RWPE2 (cell line): ENCODE results near the gene BORCS6.

Experiments used
- ATAC-seq: fragments of 200-7000 bp; cut with Tn5 transposase; 3 replicates; pipeline ENCODE4 v1.9.1; 2021; ENCODE audit warnings: low read depth
- DNase-seq: peaks from one replicate; pipeline ENCODE4 v3.0.0-alpha.2; 2020; ENCODE audit warnings: low spot score
- H3K27ac ChIP-seq: fragments of 450-650 bp; 2 replicates; pipeline ENCODE4 v1.5.1; 2017; ENCODE audit warnings: mild to moderate bottlenecking; ENCODE audit not compliant: poor library complexity, severe bottlenecking
- H3K27me3 ChIP-seq: fragments of 250-450 bp; sonication (Bioruptor Pico); 2 replicates; pipeline ENCODE4 v1.5.1; 2021; ENCODE audit warnings: mild to moderate bottlenecking, moderate library complexity; ENCODE audit not compliant: insufficient read depth, poor library complexity, severe bottlenecking
- H3K36me3 ChIP-seq: fragments of 250-450 bp; sonication (Bioruptor Pico); 2 replicates; pipeline ENCODE4 v1.5.1; 2020; ENCODE audit warnings: low read depth, mild to moderate bottlenecking, moderate library complexity
- H3K4me1 ChIP-seq: fragments of 250-450 bp; sonication (Bioruptor Pico); 2 replicates; pipeline ENCODE4 v1.5.1; 2021; ENCODE audit warnings: mild to moderate bottlenecking, moderate library complexity; ENCODE audit not compliant: insufficient read depth, poor library complexity, severe bottlenecking
- H3K4me3 ChIP-seq: fragments of 250-450 bp; sonication (Bioruptor Pico); 2 replicates; pipeline ENCODE4 v1.5.1; 2021; ENCODE audit warnings: mild to moderate bottlenecking, moderate library complexity; ENCODE audit not compliant: severe bottlenecking
- H3K9me3 ChIP-seq: fragments of 250-450 bp; sonication (Bioruptor Pico); 2 replicates; pipeline ENCODE4 v1.5.1; 2021; ENCODE audit warnings: mild to moderate bottlenecking, moderate library complexity; ENCODE audit not compliant: severe bottlenecking
- CTCF ChIP-seq: fragments of 450-650 bp; IDR thresholded peaks from one replicate; pipeline ENCODE4 v1.5.1; 2017; ENCODE audit warnings: mild to moderate bottlenecking, moderate library complexity; ENCODE audit not compliant: poor library complexity, severe bottlenecking

Gene BORCS6

GRCh38 chr17:8158267-8159031 is 31.5 kb downstream of the BORCS6 start:
- no peaks in the 10 kb centered on the region for H3K27me3 ChIP-seq
- peak; percentile 87 for TF ChIP-seq CTCF
- peaks cover 51% of the 10 kb centered on the region for H3K36me3 ChIP-seq
- peaks cover 14% of the 10 kb centered on the region for H3K4me1 ChIP-seq
- ATAC-seq = peak; percentile 18; the same call in 1 of the 3 replicates
- DNase-seq = no peak
- H3K4me3 ChIP-seq = no peak overlapping the region
- H3K27ac ChIP-seq = no peak overlapping the region
- H3K9me3 ChIP-seq = no peaks in the 10 kb centered on the region

GRCh38 chr17:8156246-8156992 is 33.6 kb downstream of the BORCS6 start:
- peaks cover 18% of the 10 kb centered on the region for H3K4me1 ChIP-seq
- peak overlapping the region; percentile 98 for H3K27ac ChIP-seq
- H3K27me3 ChIP-seq = no peaks in the 10 kb centered on the region
- DNase-seq (peak; percentile 100), ATAC-seq (peak; percentile 59)
- peaks cover 63% of the 10 kb centered on the region for H3K36me3 ChIP-seq
- no peaks in the 10 kb centered on the region for H3K9me3 ChIP-seq
- peak; percentile 13 for TF ChIP-seq CTCF
- H3K4me3 ChIP-seq = peak overlapping the region; percentile 82

GRCh38 chr17:8155996-8156245 is 34.1 kb downstream of the BORCS6 start:
- H3K27ac ChIP-seq = peak overlapping the region; percentile 98
- H3K36me3 ChIP-seq = peaks cover 63% of the 10 kb centered on the region
- H3K4me3 ChIP-seq = peak overlapping the region; percentile 82
- no peaks in the 10 kb centered on the region for H3K27me3 ChIP-seq
- peaks cover 16% of the 10 kb centered on the region for H3K4me1 ChIP-seq
- no peaks in the 10 kb centered on the region for H3K9me3 ChIP-seq
- ATAC-seq (no peak), DNase-seq (no peak)
- no peak for TF ChIP-seq CTCF

- no peak for TF ChIP-seq CTCF
- Histone ChIP-seq H3K4me3 (peak overlapping the region; percentile 82), H3K9me3 (no peaks in the 10 kb centered on the region), H3K27me3 (no peaks in the 10 kb centered on the region), H3K36me3 (peaks cover 63% of the 10 kb centered on the region), H3K27ac (peak overlapping the region; percentile 98), H3K4me1 (peaks cover 16% of the 10 kb centered on the region)
- DNase-seq = no peak
- no peak for ATAC-seq
Observed at GRCh38 chr17:8155231-8155995, 34.6 kb downstream of the BORCS6 start.
